Subcutaneous abdominal adipose tissue (tissue), 5 donors: ENCODE results near the gene OR8G5.
"Not testable (repeated sequence)": the region's sequence is repeated elsewhere in the genome, so short reads cannot be mapped to it uniquely, and the experiment has no call there.

Experiments used
- H3K27ac ChIP-seq: one replicate; pipeline ENCODE4 v1.7.0; 2013; ENCODE audit warnings: low read depth, mild to moderate bottlenecking, inconsistent platforms, low read length, moderate library complexity
- H3K27me3 ChIP-seq, 5 donors: one replicate each; pipeline ENCODE4 v1.7.0; 2013; ENCODE audit warnings: low read length in 5 of 5, inconsistent platforms in 1 of 5; ENCODE audit not compliant: control insufficient read depth in 5 of 5, insufficient read depth in 4 of 5
- H3K36me3 ChIP-seq, 5 donors: one replicate each; pipeline ENCODE4 v1.7.0; 2013; ENCODE audit warnings: low read length in 5 of 5; ENCODE audit not compliant: control insufficient read depth in 5 of 5, insufficient read depth in 5 of 5
- H3K4me1 ChIP-seq, 5 donors: one replicate each; pipeline ENCODE4 v1.7.0; 2013; ENCODE audit warnings: low read length in 5 of 5, mild to moderate bottlenecking in 3 of 5, moderate library complexity in 1 of 5; ENCODE audit not compliant: control insufficient read depth in 5 of 5, insufficient read depth in 5 of 5
- H3K4me3 ChIP-seq, 5 donors: one replicate each; pipeline ENCODE4 v1.7.0; 2013; ENCODE audit warnings: low read length in 5 of 5, low read depth in 1 of 5
- H3K9ac ChIP-seq, 5 donors: one replicate each; pipeline ENCODE4 v1.7.0; 2013; ENCODE audit warnings: low read length in 5 of 5, mild to moderate bottlenecking in 4 of 5, moderate library complexity in 3 of 5
- H3K9me3 ChIP-seq, 5 donors: one replicate each; pipeline ENCODE4 v1.7.0; 2013; ENCODE audit warnings: low read length in 5 of 5; ENCODE audit not compliant: control insufficient read depth in 5 of 5
- donor health status: healthy.
- donor health status: healthy.
- donor health status: healthy.
- donor health status: healthy.
- donor health status: healthy.

OR8G5 gene

GRCh38 chr11:124233376-124233775, 22.8 kb upstream of the OR8G5 start:
- H3K9me3 ChIP-seq, result no peaks in the 10 kb centered on the region
- H3K4me3 ChIP-seq, result no peak overlapping the region
- H3K27me3 ChIP-seq, result no peaks in the 10 kb centered on the region
- no peak overlapping the region for H3K27ac ChIP-seq
- no peaks in the 10 kb centered on the region for H3K36me3 ChIP-seq
- no peaks in the 10 kb centered on the region for H3K4me1 ChIP-seq
- H3K9ac ChIP-seq, result no peak overlapping the region

GRCh38 chr11:124238512-124238911, 17.7 kb upstream of the OR8G5 start:
- H3K9me3 ChIP-seq, result no peaks in the 10 kb centered on the region
- no peaks in the 10 kb centered on the region for H3K4me1 ChIP-seq
- no peaks in the 10 kb centered on the region for H3K36me3 ChIP-seq
- no peak overlapping the region for H3K27ac ChIP-seq
- no peak overlapping the region for H3K4me3 ChIP-seq
- no peaks in the 10 kb centered on the region for H3K27me3 ChIP-seq
- H3K9ac ChIP-seq, result no peak overlapping the region

GRCh38 chr11:124240621-124241397, 15.4 kb upstream of the OR8G5 start, which contains the start of gene OR8G1:
OR8G1 (plus strand) TSS chr11:124241095; CDS start chr11:124249676, 8,581 bp downstream.
- Histone ChIP-seq H3K4me3 (no peak within 1 kb of the TSS), H3K27me3 (no peaks in the 10 kb centered on the region), H3K4me1 (no peaks in the 10 kb centered on the region), H3K27ac (no peak within 1 kb of the TSS), H3K36me3 (no peaks in the 10 kb centered on the region), H3K9ac (no peak within 1 kb of the TSS), H3K9me3 (no peaks in the 10 kb centered on the region)

GRCh38 chr11:124249869-124250268, 6.3 kb upstream of the OR8G5 start:
- H3K27ac ChIP-seq, H3K9ac ChIP-seq, H3K4me3 ChIP-seq, H3K9me3 ChIP-seq, H3K27me3 ChIP-seq, H3K4me1 ChIP-seq, H3K36me3 ChIP-seq: not testable (repeated sequence)

- not testable (repeated sequence) for H3K36me3 ChIP-seq, H3K4me3 ChIP-seq, H3K9ac ChIP-seq, H3K27ac ChIP-seq, H3K9me3 ChIP-seq, H3K27me3 ChIP-seq, H3K4me1 ChIP-seq
Measured at GRCh38 chr11:124265041-124265440, 8.9 kb downstream of the OR8G5 start.

GRCh38 chr11:124270886-124271285, 14.7 kb downstream of the OR8G5 start:
- H3K4me1 ChIP-seq, H3K36me3 ChIP-seq, H3K27me3 ChIP-seq, H3K9ac ChIP-seq, H3K4me3 ChIP-seq, H3K9me3 ChIP-seq, H3K27ac ChIP-seq: not testable (repeated sequence)

- H3K27ac ChIP-seq, result no peak overlapping the region
- peaks cover 0 to 2% (median 0%) of the 10 kb centered on the region in 5 donors for H3K27me3 ChIP-seq
- no peak overlapping the region for H3K4me3 ChIP-seq
- no peaks in the 10 kb centered on the region for H3K4me1 ChIP-seq
- no peak overlapping the region for H3K9ac ChIP-seq
- H3K36me3 ChIP-seq, result no peaks in the 10 kb centered on the region
- H3K9me3 ChIP-seq, result no peaks in the 10 kb centered on the region
Measured at GRCh38 chr11:124274000-124274399, 17.8 kb downstream of the OR8G5 start.

- Histone ChIP-seq H3K36me3 (no peaks in the 10 kb centered on the region), H3K27me3 (peaks cover 0 to 2% (median 0%) of the 10 kb centered on the region in 5 donors), H3K9me3 (peaks cover 0 to 4% (median 0%) of the 10 kb centered on the region in 5 donors), H3K4me3 (no peak overlapping the region), H3K4me1 (no peaks in the 10 kb centered on the region), H3K9ac (no peak overlapping the region), H3K27ac (no peak overlapping the region)
Measured at GRCh38 chr11:124276081-124276480, 19.9 kb downstream of the OR8G5 start.

- H3K36me3 ChIP-seq, result no peaks in the 10 kb centered on the region
- H3K9me3 ChIP-seq, result peaks cover 0 to 8% (median 0%) of the 10 kb centered on the region in 5 donors
- H3K4me1 ChIP-seq, result no peaks in the 10 kb centered on the region
- H3K27ac ChIP-seq, result no peak overlapping the region
- H3K4me3 ChIP-seq, result no peak overlapping the region
- H3K9ac ChIP-seq, result no peak overlapping the region
- peaks cover 0 to 2% (median 0%) of the 10 kb centered on the region in 5 donors for H3K27me3 ChIP-seq
Measured at GRCh38 chr11:124277207-124277606, 21.0 kb downstream of the OR8G5 start.

GRCh38 chr11:124277804-124278203, 21.6 kb downstream of the OR8G5 start:
- peaks cover 0 to 8% (median 0%) of the 10 kb centered on the region in 5 donors for H3K9me3 ChIP-seq
- no peaks in the 10 kb centered on the region for H3K36me3 ChIP-seq
- peaks cover 0 to 2% (median 0%) of the 10 kb centered on the region in 5 donors for H3K27me3 ChIP-seq
- no peaks in the 10 kb centered on the region for H3K4me1 ChIP-seq
- no peak overlapping the region for H3K27ac ChIP-seq
- no peak overlapping the region for H3K4me3 ChIP-seq
- no peak overlapping the region for H3K9ac ChIP-seq
